SK-N-SH treated with all-trans-retinoic acid at 6 μM for 48 hours (cell line): ENCODE measurements around the gene EML2.

Experiments used
- ATAC-seq: fragments of 200-7000 bp; cut with Tn5 transposase; 3 replicates; pipeline ENCODE4 v1.9.1; 2020; ENCODE audit warnings: mild to moderate bottlenecking, moderate library complexity
- ARNTL ChIP-seq: fragments of 450-650 bp; formaldehyde crosslinking; IDR thresholded peaks from 2 replicates; pipeline ENCODE4 v1.5.0; 2020; ENCODE audit warnings: low read depth, mild to moderate bottlenecking, moderate library complexity, borderline replicate concordance
- BACH2 ChIP-seq: fragments of 250-450 bp; sonication (Bioruptor Pico); IDR thresholded peaks from 2 replicates; pipeline ENCODE4 v1.9.0; 2021; ENCODE audit warnings: mild to moderate bottlenecking, borderline replicate concordance
- CREB5 ChIP-seq: fragments of 250-450 bp; sonication (Bioruptor Pico); IDR thresholded peaks from 2 replicates; pipeline ENCODE4 v1.5.1; 2020; ENCODE audit warnings: low read depth, mild to moderate bottlenecking, moderate library complexity
- CSDC2 ChIP-seq: fragments of 250-450 bp; sonication (Bioruptor Pico); IDR thresholded peaks from 2 replicates; pipeline ENCODE4 v1.5.0; 2020; ENCODE audit warnings: mild to moderate bottlenecking, moderate library complexity
- ESRRG ChIP-seq: fragments of 250-450 bp; sonication (Bioruptor Pico); IDR thresholded peaks from 2 replicates; pipeline ENCODE4 v1.6.1; 2021; ENCODE audit warnings: mild to moderate bottlenecking
- ISL1 ChIP-seq: fragments of 250-450 bp; sonication (Bioruptor Pico); IDR thresholded peaks from 2 replicates; pipeline ENCODE4 v2.1.2; 2022; ENCODE audit warnings: mild to moderate bottlenecking, moderate library complexity
- PATZ1 ChIP-seq: fragments of 250-450 bp; sonication (Bioruptor Pico); IDR thresholded peaks from 2 replicates; pipeline ENCODE4 v1.8.0; 2020; ENCODE audit warnings: mild to moderate bottlenecking, moderate library complexity, borderline replicate concordance
- POU6F1 ChIP-seq: fragments of 250-450 bp; sonication (Bioruptor Pico); IDR thresholded peaks from 2 replicates; pipeline ENCODE4 v1.8.0; 2021; ENCODE audit warnings: low read depth, mild to moderate bottlenecking, moderate library complexity, borderline replicate concordance
- PPARA ChIP-seq: fragments of 250-450 bp; sonication (Bioruptor Pico); IDR thresholded peaks from 2 replicates; pipeline ENCODE4 v1.5.0; 2020; ENCODE audit warnings: mild to moderate bottlenecking, borderline replicate concordance
- RARB ChIP-seq: fragments of 250-450 bp; sonication (Bioruptor Pico); IDR thresholded peaks from 2 replicates; pipeline ENCODE4 v1.8.0; 2021; ENCODE audit warnings: mild to moderate bottlenecking, moderate library complexity
- SNAI2 ChIP-seq: fragments of 250-450 bp; sonication (Bioruptor Pico); IDR thresholded peaks from 2 replicates; pipeline ENCODE4 v1.5.0; 2020; ENCODE audit warnings: mild to moderate bottlenecking, moderate library complexity
- TCF4 ChIP-seq: fragments of 250-450 bp; sonication (Bioruptor Pico); IDR thresholded peaks from 2 replicates; pipeline ENCODE4 v1.8.0; 2021; ENCODE audit warnings: mild to moderate bottlenecking, moderate library complexity, borderline replicate concordance
- TOX ChIP-seq: fragments of 250-450 bp; sonication (Bioruptor Pico); IDR thresholded peaks from 2 replicates; pipeline ENCODE4 v1.8.0; 2021; ENCODE audit warnings: mild to moderate bottlenecking, moderate library complexity, borderline replicate concordance
- ZC3H10 ChIP-seq: fragments of 250-450 bp; sonication (Bioruptor Pico); IDR thresholded peaks from 2 replicates; pipeline ENCODE4 v1.5.1; 2021; ENCODE audit warnings: mild to moderate bottlenecking, moderate library complexity
- ZFP3 ChIP-seq: fragments of 250-450 bp; sonication (Bioruptor Pico); IDR thresholded peaks from 2 replicates; pipeline ENCODE4 v1.5.0; 2020; ENCODE audit warnings: mild to moderate bottlenecking, moderate library complexity
- ZFP30 ChIP-seq: fragments of 450-650 bp; formaldehyde crosslinking; IDR thresholded peaks from 2 replicates; pipeline ENCODE4 v1.5.0; 2022; ENCODE audit warnings: mild to moderate bottlenecking, moderate library complexity
- ZNF565 ChIP-seq: fragments of 450-650 bp; formaldehyde crosslinking; conservative IDR thresholded peaks from 2 replicates; pipeline ENCODE4 v1.5.0; 2020; ENCODE audit warnings: low read depth, mild to moderate bottlenecking, moderate library complexity
- ZNF70 ChIP-seq: fragments of 450-650 bp; formaldehyde crosslinking; IDR thresholded peaks from 2 replicates; pipeline ENCODE4 v1.5.0; 2020; ENCODE audit warnings: mild to moderate bottlenecking, moderate library complexity
- ZNF8 ChIP-seq: fragments of 450-650 bp; formaldehyde crosslinking; IDR thresholded peaks from 2 replicates; pipeline ENCODE4 v1.5.0; 2020; ENCODE audit warnings: mild to moderate bottlenecking, moderate library complexity
- TF ChIP-seq, protein P1 (sequence below): fragments of 250-450 bp; sonication (Bioruptor Pico); IDR thresholded peaks from 2 replicates; pipeline ENCODE4 v1.5.1; 2021; ENCODE audit warnings: mild to moderate bottlenecking, moderate library complexity

EML2 gene

DNA sequence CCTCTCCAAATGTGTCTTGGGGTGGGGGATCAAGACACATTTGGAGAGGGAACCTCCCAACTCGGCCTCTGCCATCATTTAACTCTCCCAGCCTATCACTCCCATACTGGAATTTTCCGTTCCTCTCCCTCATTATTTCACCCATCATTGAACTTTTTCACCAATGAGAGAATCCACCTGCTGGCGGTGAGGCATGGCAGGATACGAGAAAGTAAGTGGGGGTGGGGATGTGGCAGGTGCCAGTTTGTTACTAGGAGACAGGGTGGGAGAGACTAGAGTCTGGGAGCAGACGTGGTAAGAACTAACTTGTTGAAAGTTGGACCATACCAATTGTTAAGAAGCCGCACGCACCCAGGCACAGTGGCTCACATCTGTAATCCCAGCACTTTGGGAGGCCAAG, 35.7 kb upstream of the EML2 start:
- no peak for TF ChIP-seq ZFP30 (CRISPR knock-in tag)
- TF ChIP-seq CSDC2 (CRISPR knock-in tag): no peak
- no peak for TF ChIP-seq CREB5 (CRISPR knock-in tag)
- TF ChIP-seq ARNTL: no peak
- TF ChIP-seq PPARA (CRISPR knock-in tag): no peak
- TF ChIP-seq TOX (CRISPR knock-in tag): no peak
- TF ChIP-seq POU6F1 (CRISPR knock-in tag): no peak
- no peak for TF ChIP-seq RARB
- TF ChIP-seq ZC3H10 (CRISPR knock-in tag): no peak
- no peak for TF ChIP-seq SNAI2
- ATAC-seq: no peak

GRCh38 chr19:45670670-45671453, 31.7 kb upstream of the EML2 start:
- TF ChIP-seq ZNF8: no peak
- no peak for TF ChIP-seq ISL1 (CRISPR knock-in tag)
- TF ChIP-seq ARNTL: no peak
- no peak for TF ChIP-seq CSDC2 (CRISPR knock-in tag)
- peak; percentile 75 for ATAC-seq

- TF ChIP-seq TOX (CRISPR knock-in tag) (no peak), ZNF8 (no peak), ZFP3 (CRISPR knock-in tag) (no peak)
- TF ChIP-seq, protein P1, sequence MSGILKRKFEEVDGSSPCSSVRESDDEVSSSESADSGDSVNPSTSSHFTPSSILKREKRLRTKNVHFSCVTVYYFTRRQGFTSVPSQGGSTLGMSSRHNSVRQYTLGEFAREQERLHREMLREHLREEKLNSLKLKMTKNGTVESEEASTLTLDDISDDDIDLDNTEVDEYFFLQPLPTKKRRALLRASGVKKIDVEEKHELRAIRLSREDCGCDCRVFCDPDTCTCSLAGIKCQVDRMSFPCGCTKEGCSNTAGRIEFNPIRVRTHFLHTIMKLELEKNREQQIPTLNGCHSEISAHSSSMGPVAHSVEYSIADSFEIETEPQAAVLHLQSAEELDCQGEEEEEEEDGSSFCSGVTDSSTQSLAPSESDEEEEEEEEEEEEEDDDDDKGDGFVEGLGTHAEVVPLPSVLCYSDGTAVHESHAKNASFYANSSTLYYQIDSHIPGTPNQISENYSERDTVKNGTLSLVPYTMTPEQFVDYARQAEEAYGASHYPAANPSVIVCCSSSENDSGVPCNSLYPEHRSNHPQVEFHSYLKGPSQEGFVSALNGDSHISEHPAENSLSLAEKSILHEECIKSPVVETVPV (CRISPR knock-in tag): no peak
- peak; percentile 13 for ATAC-seq
Measured at GRCh38 chr19:45668342-45668871, 29.2 kb upstream of the EML2 start.

GRCh38 chr19:45667620-45668341, 28.6 kb upstream of the EML2 start, which contains the start of gene GIPR:
TSS of gene GIPR (plus strand) at chr19:45668221. CDS start at chr19:45669521, 1,300 bp downstream.
- peak; percentile 9 for ATAC-seq

More at GRCh38 chr19:45667620-45668341, 28.6 kb upstream of the EML2 start, which contains the start of gene GIPR:
- TF ChIP-seq TCF4 (CRISPR knock-in tag): no peak
- no peak for TF ChIP-seq BACH2 (CRISPR knock-in tag)
- no peak for TF ChIP-seq ARNTL
- TF ChIP-seq CSDC2 (CRISPR knock-in tag): no peak
- no peak for TF ChIP-seq SNAI2
- TF ChIP-seq RARB: no peak
- no peak for TF ChIP-seq ISL1 (CRISPR knock-in tag)
- no peak for TF ChIP-seq ZNF8
- no peak for TF ChIP-seq ZNF70
- no peak for TF ChIP-seq POU6F1 (CRISPR knock-in tag)
- TF ChIP-seq ZFP30 (CRISPR knock-in tag): no peak
- TF ChIP-seq ZC3H10 (CRISPR knock-in tag): no peak
- TF ChIP-seq TOX (CRISPR knock-in tag): no peak
- no peak for TF ChIP-seq PATZ1 (CRISPR knock-in tag)
- no peak for TF ChIP-seq PPARA (CRISPR knock-in tag)
- TF ChIP-seq ZNF565 (CRISPR knock-in tag): no peak
- TF ChIP-seq ESRRG (CRISPR knock-in tag): no peak
- no peak for TF ChIP-seq CREB5 (CRISPR knock-in tag)
